ENCODE data around the gene MAT2B. TPM values are rescaled to one million over a fixed set of nuclear protein-coding genes. Genes with fewer than 3 reads are reported as not detected.

The MAT2B gene
- total and polyA plus RNA-seq, 2 donors (not counting 1 experiment from before 2014, with no cell fraction given) = 33.9 to 123 TPM

DNA sequence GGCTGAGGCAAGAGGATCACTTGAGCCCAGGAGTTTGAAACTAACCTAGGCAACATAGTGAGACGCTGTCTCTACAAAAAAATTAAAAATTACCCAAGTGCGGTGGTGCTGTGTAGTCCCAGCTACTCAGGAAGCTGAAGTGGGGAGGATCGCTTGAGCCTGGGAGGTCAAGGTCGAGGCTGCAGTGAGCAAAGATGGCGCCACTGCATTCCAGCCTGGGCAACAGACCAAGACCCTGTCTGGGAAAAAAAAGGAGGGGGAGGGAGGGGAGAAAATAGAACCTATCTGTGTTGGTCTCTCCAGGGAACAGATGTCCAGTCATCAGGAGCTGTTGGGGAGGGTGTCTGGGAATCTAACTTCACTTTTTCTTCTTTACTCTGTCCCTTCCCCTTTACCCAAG, 24.3 kb downstream of the MAT2B start:
- Histone ChIP-seq H3K9ac (ENCODE audit: low read length) (no peak overlapping the region), H3K79me2 (ENCODE audit: control insufficient read depth, insufficient read depth, low read length) (no peaks in the 10 kb centered on the region), H3K4me2 (replicated peaks; ENCODE audit: low read depth, low read length, poor library complexity, severe bottlenecking) (no peak overlapping the region), H2AFZ (ENCODE audit: insufficient read depth, low read depth, low read length, poor library complexity, severe bottlenecking) (no peak overlapping the region), H4K20me1 (ENCODE audit: control insufficient read depth, insufficient read depth, low read length, poor library complexity, severe bottlenecking) (no peaks in the 10 kb centered on the region), H3K27me3 (replicated peaks in 1 of 4; ENCODE audit: control extremely low read depth in 1 of 4, control insufficient read depth in 3 of 4, insufficient read depth in 4 of 4, low read length in 3 of 4) (no peaks in the 10 kb centered on the region), H3K36me3 (replicated peaks in 1 of 2; ENCODE audit: control extremely low read depth in 1 of 2, control insufficient read depth in 1 of 2, extremely low read depth in 1 of 2, insufficient read depth in 2 of 2, low read length in 1 of 2) (no peaks in the 10 kb centered on the region), H3K4me3 (ENCODE audit: control extremely low read depth in 1 of 5, extremely low read depth in 1 of 5, insufficient read depth in 1 of 5, low read depth in 2 of 5, low read length in 4 of 5) (no peak overlapping the region), H3K9me3 (ENCODE audit: control extremely low read depth in 1 of 3, control insufficient read depth in 2 of 3, insufficient read depth in 1 of 3, low read length in 2 of 3) (no peaks in the 10 kb centered on the region), H3K27ac (ENCODE audit: low read length in 2 of 2) (no peak overlapping the region), H3K4me1 (ENCODE audit: control insufficient read depth in 2 of 2, insufficient read depth in 2 of 2, low read length in 2 of 2) (peaks cover 4 to 5% of the 10 kb centered on the region in 2 donors)
- TF ChIP-seq, protein P1, sequence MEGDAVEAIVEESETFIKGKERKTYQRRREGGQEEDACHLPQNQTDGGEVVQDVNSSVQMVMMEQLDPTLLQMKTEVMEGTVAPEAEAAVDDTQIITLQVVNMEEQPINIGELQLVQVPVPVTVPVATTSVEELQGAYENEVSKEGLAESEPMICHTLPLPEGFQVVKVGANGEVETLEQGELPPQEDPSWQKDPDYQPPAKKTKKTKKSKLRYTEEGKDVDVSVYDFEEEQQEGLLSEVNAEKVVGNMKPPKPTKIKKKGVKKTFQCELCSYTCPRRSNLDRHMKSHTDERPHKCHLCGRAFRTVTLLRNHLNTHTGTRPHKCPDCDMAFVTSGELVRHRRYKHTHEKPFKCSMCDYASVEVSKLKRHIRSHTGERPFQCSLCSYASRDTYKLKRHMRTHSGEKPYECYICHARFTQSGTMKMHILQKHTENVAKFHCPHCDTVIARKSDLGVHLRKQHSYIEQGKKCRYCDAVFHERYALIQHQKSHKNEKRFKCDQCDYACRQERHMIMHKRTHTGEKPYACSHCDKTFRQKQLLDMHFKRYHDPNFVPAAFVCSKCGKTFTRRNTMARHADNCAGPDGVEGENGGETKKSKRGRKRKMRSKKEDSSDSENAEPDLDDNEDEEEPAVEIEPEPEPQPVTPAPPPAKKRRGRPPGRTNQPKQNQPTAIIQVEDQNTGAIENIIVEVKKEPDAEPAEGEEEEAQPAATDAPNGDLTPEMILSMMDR (IDR thresholded peaks at IDR 0.05) = no peak
- TF ChIP-seq EZH2 (IDR thresholded peaks at IDR 0.05; ENCODE audit: borderline replicate concordance, insufficient read depth, low read depth, low read length, poor library complexity, severe bottlenecking) = no peak
- no peaks in the 10 kb centered on the region for H3K27me3 Mint-ChIP-seq
- no peaks in the 10 kb centered on the region for H3K9me3 Mint-ChIP-seq (ENCODE audit: insufficient read depth)
- CTCF ChIA-PET = no interaction called here
- H3K27ac Mint-ChIP-seq = no peak overlapping the region
- no peak overlapping the region for H3K4me3 Mint-ChIP-seq
- ATAC-seq (ENCODE audit: low read depth) (no peak), DNase-seq (no peak)
- intact Hi-C loops (cut with micrococcal nuclease) = no loop called here
- 80% methylated on average over 5 of the region's 5 CpGs for WGBS (ENCODE audit: insufficient coverage)
- H3K4me1 Mint-ChIP-seq = peaks cover 11% of the 10 kb centered on the region
- POLR2A ChIA-PET = no interaction called here

- Histone ChIP-seq H3K36me3 (replicated peaks in 1 of 2; ENCODE audit: control extremely low read depth in 1 of 2, control insufficient read depth in 1 of 2, extremely low read depth in 1 of 2, insufficient read depth in 2 of 2, low read length in 1 of 2) (no peaks in the 10 kb centered on the region), H3K27ac (ENCODE audit: low read length in 2 of 2) (no peak overlapping the region), H3K79me2 (ENCODE audit: control insufficient read depth, insufficient read depth, low read length) (no peaks in the 10 kb centered on the region), H3K4me2 (replicated peaks; ENCODE audit: low read depth, low read length, poor library complexity, severe bottlenecking) (no peak overlapping the region), H3K4me3 (ENCODE audit: control extremely low read depth in 1 of 5, extremely low read depth in 1 of 5, insufficient read depth in 1 of 5, low read depth in 2 of 5, low read length in 4 of 5) (no peak overlapping the region), H3K9me3 (ENCODE audit: control extremely low read depth in 1 of 3, control insufficient read depth in 2 of 3, insufficient read depth in 1 of 3, low read length in 2 of 3) (no peaks in the 10 kb centered on the region), H3K27me3 (replicated peaks in 1 of 4; ENCODE audit: control extremely low read depth in 1 of 4, control insufficient read depth in 3 of 4, insufficient read depth in 4 of 4, low read length in 3 of 4) (no peaks in the 10 kb centered on the region), H4K20me1 (ENCODE audit: control insufficient read depth, insufficient read depth, low read length, poor library complexity, severe bottlenecking) (no peaks in the 10 kb centered on the region), H2AFZ (ENCODE audit: insufficient read depth, low read depth, low read length, poor library complexity, severe bottlenecking) (no peak overlapping the region), H3K4me1 (ENCODE audit: control insufficient read depth in 2 of 2, insufficient read depth in 2 of 2, low read length in 2 of 2) (peaks cover 12 to 15% of the 10 kb centered on the region in 2 donors), H3K9ac (ENCODE audit: low read length) (no peak overlapping the region)
- no CpG with 5 or more reads among the region's 3 CpGs for WGBS (ENCODE audit: insufficient coverage)
- no peaks in the 10 kb centered on the region for H3K27me3 Mint-ChIP-seq
- ATAC-seq (ENCODE audit: low read depth) (no peak), DNase-seq (no peak)
- H3K4me3 Mint-ChIP-seq = no peak overlapping the region
- no peaks in the 10 kb centered on the region for H3K9me3 Mint-ChIP-seq (ENCODE audit: insufficient read depth)
- POLR2A ChIA-PET = no interaction called here
- intact Hi-C loops (cut with micrococcal nuclease) = no loop called here
- peaks cover 25% of the 10 kb centered on the region for H3K4me1 Mint-ChIP-seq
- no peak overlapping the region for H3K27ac Mint-ChIP-seq
- TF ChIP-seq, protein P1 (IDR thresholded peaks at IDR 0.05) = no peak
- no peak for TF ChIP-seq EZH2 (IDR thresholded peaks at IDR 0.05; ENCODE audit: borderline replicate concordance, insufficient read depth, low read depth, low read length, poor library complexity, severe bottlenecking)
- CTCF ChIA-PET = no interaction called here
These were observed 25.9 kb downstream of the MAT2B start for GRCh38 chr5:163531272-163531671.

Data from B cell (primary cell).